Neuronal stem cell (in vitro differentiated cells): ENCODE results near the gene ABCD1.
"Not testable (repeated sequence)": the region's sequence is repeated elsewhere in the genome, so short reads cannot be mapped to it uniquely, and the experiment has no call there.

Source experiments
- DNase-seq: peaks from one replicate; pipeline ENCODE4 v3.0.0-alpha.2; 2013; ENCODE audit warnings: low spot score
- H2AFZ ChIP-seq: one replicate; pipeline ENCODE4 v1.6.1; 2013; ENCODE audit warnings: mild to moderate bottlenecking, low read length, inconsistent platforms
- H2AK5ac ChIP-seq: 2 replicates; pipeline ENCODE4 v1.6.1; 2013; ENCODE audit warnings: low read depth, mild to moderate bottlenecking, inconsistent platforms, low read length, moderate library complexity, mixed read lengths
- H2BK120ac ChIP-seq: 2 replicates; pipeline ENCODE4 v1.6.1; 2013; ENCODE audit warnings: low read depth, mild to moderate bottlenecking, inconsistent platforms, low read length, moderate library complexity, mixed read lengths
- H2BK12ac ChIP-seq: one replicate; pipeline ENCODE4 v1.6.1; 2013; ENCODE audit warnings: low read length, inconsistent platforms
- H2BK15ac ChIP-seq: 2 replicates; pipeline ENCODE4 v1.6.1; 2013; ENCODE audit warnings: mild to moderate bottlenecking, low read length, inconsistent platforms, mixed read lengths
- H2BK5ac ChIP-seq: one replicate; pipeline ENCODE4 v1.6.1; 2013; ENCODE audit warnings: inconsistent platforms, mild to moderate bottlenecking, low read length, moderate library complexity
- H3K14ac ChIP-seq: one replicate; pipeline ENCODE4 v1.6.1; 2013; ENCODE audit warnings: low read length, inconsistent platforms
- H3K18ac ChIP-seq: 2 replicates; pipeline ENCODE4 v1.6.1; 2013; ENCODE audit warnings: low read length, inconsistent platforms
- H3K23ac ChIP-seq: 2 replicates; pipeline ENCODE4 v1.6.1; 2013; ENCODE audit warnings: low read depth, mild to moderate bottlenecking, mixed read lengths, low read length, inconsistent platforms; ENCODE audit not compliant: poor library complexity
- H3K27ac ChIP-seq: replicated peaks from 3 replicates; pipeline ENCODE4 v1.5.1; 2013; ENCODE audit warnings: low read length, inconsistent platforms
- H3K27me3 ChIP-seq, 3 experiments: 2 replicates each; pipeline ENCODE4 v1.6.1; 2013; ENCODE audit warnings: low read length in 3 of 3, mild to moderate bottlenecking in 2 of 3, inconsistent platforms in 1 of 3, low read depth in 1 of 3, mixed read lengths in 1 of 3, moderate library complexity in 1 of 3; ENCODE audit not compliant: control insufficient read depth in 3 of 3, insufficient read depth in 3 of 3
- H3K36me3 ChIP-seq, 2 donors: replicated peaks in 1 of 2; 2 replicates each; pipeline ENCODE4 v1.6.1; 2013; ENCODE audit warnings: low read length in 2 of 2; ENCODE audit not compliant: control insufficient read depth in 2 of 2, insufficient read depth in 2 of 2
- H3K4ac ChIP-seq: 2 replicates; pipeline ENCODE4 v1.6.1; 2013; ENCODE audit warnings: inconsistent platforms, mild to moderate bottlenecking, low read length, moderate library complexity
- H3K4me1 ChIP-seq, 2 donors: 1 replicate in 1 of 2; 2 replicates in 1 of 2; pipeline ENCODE4 v1.6.1; 2013; ENCODE audit warnings: low read length in 2 of 2, low read depth in 1 of 2; ENCODE audit not compliant: control insufficient read depth in 2 of 2, insufficient read depth in 1 of 2
- H3K4me2 ChIP-seq: one replicate; pipeline ENCODE4 v1.6.1; 2013; ENCODE audit warnings: mild to moderate bottlenecking, low read length, inconsistent platforms; ENCODE audit not compliant: insufficient read depth, poor library complexity, severe bottlenecking
- H3K4me3 ChIP-seq, 2 donors: 2 replicates each; pipeline ENCODE4 v1.5.1; 2013; ENCODE audit warnings: low read length in 2 of 2, mild to moderate bottlenecking in 2 of 2, inconsistent platforms in 1 of 2, moderate library complexity in 1 of 2
- H3K79me1 ChIP-seq: one replicate; pipeline ENCODE4 v1.6.1; 2013; ENCODE audit warnings: low read depth, mild to moderate bottlenecking, inconsistent platforms, low read length, moderate library complexity
- H3K9ac ChIP-seq: one replicate; pipeline ENCODE4 v1.6.1; 2013; ENCODE audit warnings: mild to moderate bottlenecking, low read depth, low read length, inconsistent platforms; ENCODE audit not compliant: poor library complexity
- H3K9me3 ChIP-seq, 2 donors: replicated peaks in 1 of 2; 2 replicates each; pipeline versions ENCODE3 to v1.6.1; 2013; ENCODE audit warnings: low read length in 2 of 2, mild to moderate bottlenecking in 2 of 2, inconsistent platforms in 1 of 2, low read depth in 1 of 2, mixed read lengths in 1 of 2, moderate library complexity in 1 of 2; ENCODE audit not compliant: control insufficient read depth in 2 of 2, insufficient read depth in 1 of 2
- H4K8ac ChIP-seq: one replicate; pipeline ENCODE4 v1.6.1; 2013; ENCODE audit warnings: low read depth, mild to moderate bottlenecking, inconsistent platforms, low read length, moderate library complexity
- H4K91ac ChIP-seq: one replicate; pipeline ENCODE4 v1.6.1; 2013; ENCODE audit warnings: low read length, low read depth, mild to moderate bottlenecking, inconsistent platforms; ENCODE audit not compliant: poor library complexity
- WGBS, 2 donors: extraction: QIAGEN DNeasy Blood & Tissue Kit; methylation state at CpG; one replicate each; pipeline ENCODE4 v1.1.7; 2013; ENCODE audit warnings: missing lambda C conversion rate in 2 of 2, mixed read lengths in 1 of 2; ENCODE audit not compliant: insufficient read length in 2 of 2, insufficient replicate concordance in 1 of 2; ENCODE audit errors: extremely low coverage in 2 of 2; 5-methylcytosine and 5-hydroxymethylcytosine counted together

Gene ABCD1

GRCh38 chrX:153745067-153745433 is 20.4 kb downstream of the ABCD1 start:
- not testable (repeated sequence) for H3K23ac ChIP-seq, H3K27ac ChIP-seq, H2BK120ac ChIP-seq, H3K4me1 ChIP-seq, H4K91ac ChIP-seq, H2BK5ac ChIP-seq, H3K9me3 ChIP-seq, H3K4me3 ChIP-seq, H2AK5ac ChIP-seq, H4K8ac ChIP-seq, H3K27me3 ChIP-seq, H3K18ac ChIP-seq, H2BK15ac ChIP-seq, H3K9ac ChIP-seq, DNase-seq, H3K4ac ChIP-seq, H3K4me2 ChIP-seq, H3K79me1 ChIP-seq, H3K36me3 ChIP-seq, H2AFZ ChIP-seq, H2BK12ac ChIP-seq, H3K14ac ChIP-seq
- WGBS, 2 donors = no CpG with 5 or more reads among the region's 12 CpGs

- H3K9me3 ChIP-seq = no peaks in the 10 kb centered on the region
- H2BK120ac ChIP-seq = no peak overlapping the region
- no peak overlapping the region for H3K4me3 ChIP-seq
- H3K79me1 ChIP-seq = no peaks in the 10 kb centered on the region
- no peak overlapping the region for H3K23ac ChIP-seq
- H3K14ac ChIP-seq = no peak overlapping the region
- H3K27ac ChIP-seq = no peak overlapping the region
- no peaks in the 10 kb centered on the region for H3K4me1 ChIP-seq
- no peak overlapping the region for H2AFZ ChIP-seq
- no peak overlapping the region for H2BK5ac ChIP-seq
- DNase-seq = no peak
- H3K4me2 ChIP-seq = no peak overlapping the region
- H4K8ac ChIP-seq = no peak overlapping the region
- H3K36me3 ChIP-seq = no peaks in the 10 kb centered on the region
- H2AK5ac ChIP-seq = no peak overlapping the region
- no peak overlapping the region for H2BK12ac ChIP-seq
- H2BK15ac ChIP-seq = no peak overlapping the region
- H3K27me3 ChIP-seq = no peaks in the 10 kb centered on the region
- H4K91ac ChIP-seq = no peak overlapping the region
- H3K9ac ChIP-seq = no peak overlapping the region
- WGBS, 2 donors = 95 to 100% methylated on average over 2 of the region's 3 CpGs
- no peak overlapping the region for H3K18ac ChIP-seq
- H3K4ac ChIP-seq = no peak overlapping the region
These were observed 21.7 kb downstream of the ABCD1 start for GRCh38 chrX:153746359-153746758.

GRCh38 chrX:153746991-153747390 is 22.3 kb downstream of the ABCD1 start:
- not testable (repeated sequence) for H2BK15ac ChIP-seq, H3K9ac ChIP-seq, H3K79me1 ChIP-seq, H3K27me3 ChIP-seq, H4K8ac ChIP-seq, H3K9me3 ChIP-seq, H3K4me1 ChIP-seq, H3K18ac ChIP-seq, H2BK120ac ChIP-seq, H2BK5ac ChIP-seq, H3K4ac ChIP-seq, DNase-seq, H2AFZ ChIP-seq, H4K91ac ChIP-seq, H3K27ac ChIP-seq, H3K4me2 ChIP-seq, H3K23ac ChIP-seq, H2AK5ac ChIP-seq, H3K36me3 ChIP-seq, H3K14ac ChIP-seq, H2BK12ac ChIP-seq, H3K4me3 ChIP-seq
- WGBS, 2 donors = no CpG with 5 or more reads among the region's 6 CpGs

GRCh38 chrX:153749017-153749416 is 24.4 kb downstream of the ABCD1 start:
- H2BK5ac ChIP-seq, H3K4me2 ChIP-seq, H3K4me1 ChIP-seq, H4K91ac ChIP-seq, H2BK15ac ChIP-seq, H4K8ac ChIP-seq, H3K27me3 ChIP-seq, H3K79me1 ChIP-seq, H2AFZ ChIP-seq, H3K23ac ChIP-seq, H2BK120ac ChIP-seq, H3K14ac ChIP-seq, H3K9ac ChIP-seq, H2BK12ac ChIP-seq, DNase-seq, H3K9me3 ChIP-seq, H3K4me3 ChIP-seq, H3K27ac ChIP-seq, H2AK5ac ChIP-seq, H3K36me3 ChIP-seq, H3K4ac ChIP-seq, H3K18ac ChIP-seq: not testable (repeated sequence)
- WGBS, 2 donors = no CpG with 5 or more reads among the region's 7 CpGs
